AG09309 (cell line): ENCODE data around the gene JMJD1C.

Experiments used
- DNase-seq: peaks from one replicate; pipeline ENCODE4 v3.0.0-alpha.2; 2010; ENCODE audit warnings: low read depth
- H3K4me3 ChIP-seq: 2 replicates; pipeline ENCODE4 v1.5.1; 2011; ENCODE audit warnings: mild to moderate bottlenecking, low read depth, low read length, moderate library complexity; ENCODE audit not compliant: control insufficient read depth
- TF ChIP-seq, protein P1 (sequence below): IDR thresholded peaks from 2 replicates; pipeline ENCODE4 v1.5.1; 2011; ENCODE audit warnings: mild to moderate bottlenecking, low read depth, low read length, inconsistent platforms; ENCODE audit not compliant: insufficient read depth, control insufficient read depth; ENCODE audit errors: missing control alignments

JMJD1C gene

DNA sequence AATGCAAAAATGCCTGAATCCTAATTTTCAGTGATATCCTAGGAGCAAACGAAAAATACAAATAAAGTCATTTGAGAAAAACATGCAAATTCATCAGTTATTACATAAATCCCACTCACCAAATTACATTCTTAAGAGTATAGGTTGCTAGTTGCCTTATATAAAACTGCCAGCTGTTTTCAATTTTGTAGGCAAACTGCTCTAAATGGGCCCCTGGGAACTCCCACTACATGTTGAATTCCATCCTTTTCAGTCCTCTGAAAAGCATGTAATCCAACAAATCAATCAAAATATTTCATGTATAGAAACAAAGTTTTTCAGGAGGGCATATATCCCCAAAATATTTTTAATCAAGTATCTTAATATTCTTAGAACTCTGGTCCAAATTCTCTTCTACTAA lies 2.1 kb upstream of the JMJD1C start:
- no peak for DNase-seq
- H3K4me3 ChIP-seq: no peak overlapping the region

DNA sequence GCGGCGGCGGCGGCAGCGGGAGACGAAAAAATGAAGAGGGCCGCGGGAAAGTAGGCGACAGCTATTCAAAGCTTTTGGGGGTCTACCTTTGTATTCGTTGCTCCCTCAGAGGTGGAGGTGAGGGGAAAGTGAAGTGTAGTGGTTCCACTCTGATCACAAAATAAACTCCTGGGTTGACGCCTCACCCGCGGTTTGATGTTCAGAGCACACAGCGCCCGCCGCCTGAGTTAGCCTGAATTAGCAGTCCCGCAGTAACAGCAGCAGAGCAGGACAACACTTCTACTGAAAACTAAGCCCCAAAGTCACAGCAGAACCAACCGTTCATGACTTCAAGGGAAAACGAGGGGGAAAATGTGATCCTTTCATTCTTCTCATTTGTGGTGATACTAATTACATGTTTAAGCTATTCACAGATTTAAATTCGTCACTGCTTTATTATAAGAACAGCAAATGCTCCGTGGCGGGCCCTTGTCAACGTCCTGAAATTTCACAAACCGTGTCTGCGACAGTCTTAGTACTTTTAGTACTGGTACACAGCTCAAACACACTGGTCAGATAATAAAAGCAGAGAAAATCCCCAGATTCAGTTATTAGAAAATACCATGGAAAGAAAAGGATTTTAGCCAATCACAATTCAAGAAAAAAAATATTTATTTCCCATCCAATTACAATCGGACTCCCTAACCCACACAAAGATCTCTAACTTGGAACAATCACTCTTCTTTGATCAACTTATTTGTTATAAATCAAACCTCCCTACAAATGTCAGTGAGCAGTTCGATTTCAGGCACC lies 563 bp upstream of the JMJD1C start:
- TF ChIP-seq, protein P1, sequence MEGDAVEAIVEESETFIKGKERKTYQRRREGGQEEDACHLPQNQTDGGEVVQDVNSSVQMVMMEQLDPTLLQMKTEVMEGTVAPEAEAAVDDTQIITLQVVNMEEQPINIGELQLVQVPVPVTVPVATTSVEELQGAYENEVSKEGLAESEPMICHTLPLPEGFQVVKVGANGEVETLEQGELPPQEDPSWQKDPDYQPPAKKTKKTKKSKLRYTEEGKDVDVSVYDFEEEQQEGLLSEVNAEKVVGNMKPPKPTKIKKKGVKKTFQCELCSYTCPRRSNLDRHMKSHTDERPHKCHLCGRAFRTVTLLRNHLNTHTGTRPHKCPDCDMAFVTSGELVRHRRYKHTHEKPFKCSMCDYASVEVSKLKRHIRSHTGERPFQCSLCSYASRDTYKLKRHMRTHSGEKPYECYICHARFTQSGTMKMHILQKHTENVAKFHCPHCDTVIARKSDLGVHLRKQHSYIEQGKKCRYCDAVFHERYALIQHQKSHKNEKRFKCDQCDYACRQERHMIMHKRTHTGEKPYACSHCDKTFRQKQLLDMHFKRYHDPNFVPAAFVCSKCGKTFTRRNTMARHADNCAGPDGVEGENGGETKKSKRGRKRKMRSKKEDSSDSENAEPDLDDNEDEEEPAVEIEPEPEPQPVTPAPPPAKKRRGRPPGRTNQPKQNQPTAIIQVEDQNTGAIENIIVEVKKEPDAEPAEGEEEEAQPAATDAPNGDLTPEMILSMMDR: no peak
- H3K4me3 ChIP-seq: peak overlapping the region; percentile 76
- DNase-seq: no peak

More for the DNA sequence above, 2.1 kb upstream of the JMJD1C start:
- TF ChIP-seq, protein P1: no peak

DNA sequence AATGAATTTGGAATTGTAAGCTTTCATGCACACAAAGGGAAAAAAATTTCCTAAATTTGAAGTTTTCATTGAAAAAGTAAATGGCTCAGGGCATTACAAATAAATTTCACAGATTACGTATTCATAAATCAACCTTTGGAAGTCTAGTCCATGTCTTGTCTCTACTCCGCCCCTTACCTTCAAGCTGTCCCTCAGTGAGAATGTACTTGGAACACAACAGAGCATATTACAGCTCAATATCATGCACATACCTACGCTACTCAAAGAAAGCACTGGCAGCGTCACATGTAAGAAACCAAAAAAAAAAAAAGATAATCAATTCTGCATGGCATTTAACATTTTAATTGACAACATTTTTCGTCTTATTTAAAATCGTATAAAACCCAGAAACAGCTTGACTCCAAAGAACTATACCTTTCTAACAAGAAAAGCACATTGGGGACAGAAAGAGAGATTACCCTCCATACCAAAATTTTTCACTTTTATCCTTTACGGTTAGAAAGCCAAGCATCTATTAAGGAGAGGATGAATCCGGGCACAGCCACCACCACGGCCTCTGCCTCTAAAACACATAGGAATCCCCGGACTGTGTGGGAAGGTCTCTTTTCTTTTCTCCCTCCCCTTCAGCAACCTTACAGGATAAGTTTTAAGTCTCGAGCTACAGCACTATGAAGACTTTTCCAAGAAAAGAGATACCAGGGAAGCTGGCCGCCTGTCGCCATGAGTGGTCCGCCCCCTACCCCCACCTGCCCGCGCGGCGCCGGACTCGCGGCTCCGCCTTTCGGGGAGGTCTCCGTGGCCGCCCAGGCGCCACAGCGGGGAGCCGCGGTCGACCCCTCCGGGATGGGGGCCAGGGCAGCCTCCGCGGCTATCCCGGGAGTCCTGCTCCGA lies 1.1 kb downstream of the JMJD1C start:
- DNase-seq: no peak
- TF ChIP-seq, protein P1: no peak
- H3K4me3 ChIP-seq: peak overlapping the region; percentile 76

DNA sequence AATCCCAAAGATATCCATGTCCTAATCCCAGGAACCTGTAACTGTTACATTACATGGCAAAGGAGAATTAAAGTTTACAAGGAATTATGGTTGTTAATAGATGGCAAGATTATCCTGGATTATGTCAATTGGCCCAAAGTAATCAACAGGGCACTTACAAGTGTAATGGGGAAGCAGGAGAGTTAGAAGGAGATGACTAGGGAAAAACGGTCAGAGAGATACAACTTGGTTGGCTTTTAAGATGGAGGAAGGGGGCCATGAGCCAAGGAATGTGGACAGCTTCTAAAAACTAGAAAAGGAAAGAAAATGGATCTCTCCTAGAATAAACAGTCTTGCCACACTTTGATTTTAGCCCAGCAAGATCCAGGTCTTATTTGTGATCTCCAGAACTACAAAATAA lies 3.3 kb downstream of the JMJD1C start:
- no peak overlapping the region for H3K4me3 ChIP-seq
- DNase-seq: no peak
- TF ChIP-seq, protein P1: no peak

DNA sequence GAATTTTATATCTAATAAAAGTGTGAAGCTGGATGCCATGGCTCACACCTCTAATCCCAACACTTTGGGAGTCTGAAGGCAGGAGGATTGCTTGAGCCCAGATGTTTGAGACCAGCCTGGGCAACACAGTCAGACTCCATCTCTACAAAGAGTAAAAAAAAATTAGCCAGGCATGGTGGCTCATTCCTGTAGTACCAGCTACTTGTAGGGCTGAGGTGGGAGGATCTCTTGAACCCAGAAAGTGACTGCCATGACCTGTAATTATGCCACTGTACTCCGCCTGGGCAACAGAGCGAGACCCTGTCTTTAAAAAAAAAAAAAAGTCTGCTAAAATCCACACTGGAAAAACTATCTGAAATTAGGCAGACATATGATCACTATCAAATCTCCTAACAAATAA lies 7.6 kb downstream of the JMJD1C start:
- TF ChIP-seq, protein P1: no peak
- no peak for DNase-seq

DNA sequence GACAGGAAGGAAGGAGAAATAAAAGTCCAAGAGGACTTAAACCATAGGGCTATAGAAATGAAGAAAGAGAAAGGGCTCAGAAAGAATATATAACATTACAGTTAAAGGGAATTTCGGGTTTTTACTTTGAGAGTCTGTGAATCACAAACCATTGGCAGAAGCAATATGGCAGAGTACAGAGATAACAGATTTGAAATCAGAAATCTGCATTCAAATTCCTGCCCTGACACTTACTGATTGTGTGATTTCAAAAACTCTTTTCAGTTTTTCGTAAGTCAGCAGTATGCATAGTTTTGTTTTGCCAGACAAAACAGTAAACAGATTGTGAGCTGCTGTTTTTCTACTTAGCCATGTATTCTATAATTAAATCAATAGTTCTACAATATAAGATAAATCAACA lies 8.2 kb downstream of the JMJD1C start:
- DNase-seq: no peak
- H3K4me3 ChIP-seq: no peak overlapping the region
- TF ChIP-seq, protein P1: no peak

More for the DNA sequence above, 7.6 kb downstream of the JMJD1C start:
- no peak overlapping the region for H3K4me3 ChIP-seq
